GM12878 (cell line): ENCODE results near the gene OR2AE1. TPM values are rescaled to one million over a fixed set of nuclear protein-coding genes. Genes with fewer than 3 reads are reported as not detected.

Source experiments
- ATAC-seq: fragments of 200-7000 bp; cut with Tn5 transposase; 3 replicates; pipeline ENCODE4 v1.9.1; 2020; ENCODE audit warnings: mild to moderate bottlenecking, moderate library complexity
- BruUV-seq: library from RNA; stranded (reverse); fragments of 400-500 nt; replicated peaks from 2 replicates; lab custom pipeline; 2021; lab: Mats Ljungman, UMichigan
- CTCF ChIA-PET: fragments of 300-600 bp; sonication (Branson Sonifier 250); formaldehyde crosslinking; extraction: SDS; loops from one replicate; lab custom pipeline; 2021; ENCODE audit warnings: inconsistent platforms; lab: Yijun Ruan, JAX
- POLR2A ChIA-PET: fragments of 350-600 bp; formaldehyde crosslinking; extraction: SDS; loops from one replicate; lab custom pipeline; 2021; ENCODE audit warnings: inconsistent platforms; lab: Charles Lee
- RAD21 ChIA-PET: fragments of 300-600 bp; sonication (Branson Sonifier 250); formaldehyde crosslinking; loops from one replicate; lab custom pipeline; 2023; ENCODE audit warnings: antibody characterized with exemption; ENCODE audit not compliant: unreplicated experiment; lab: Charles Lee
- SMC1A ChIA-PET: fragments of 300-600 bp; sonication (Branson Sonifier 250); formaldehyde crosslinking; loops from one replicate; lab custom pipeline; 2023; ENCODE audit not compliant: unreplicated experiment, uncharacterized antibody; lab: Charles Lee
- DNase-seq: peaks from one replicate; pipeline ENCODE4 v3.0.0-alpha.2; 2011; ENCODE audit warnings: low read depth, low spot score
- FAIRE-seq: peaks from 3 replicates; lab custom pipeline; 2011; peaks lifted over from hg19 to GRCh38; lab: Jason Lieb, UNC
- H2AFZ ChIP-seq: 2 replicates; pipeline ENCODE4 v1.6.0; 2011; ENCODE audit warnings: low read depth, low read length, control low read depth; ENCODE audit not compliant: control insufficient read depth
- H3K27ac ChIP-seq: 2 replicates; pipeline ENCODE4 v1.5.1; 2011; ENCODE audit warnings: control low read depth; ENCODE audit not compliant: control insufficient read depth, insufficient read depth
- H3K27me3 ChIP-seq, 2 experiments: replicated peaks in 1 of 2; 2 replicates each; pipeline versions ENCODE4 v1.6.0 to v1.6.1; 2011; ENCODE audit warnings: low read length in 1 of 2; ENCODE audit not compliant: control insufficient read depth in 2 of 2, insufficient read depth in 2 of 2
- H3K36me3 ChIP-seq, 2 experiments: 2 replicates each; pipeline ENCODE4 v1.5.1; 2011; ENCODE audit warnings: low read length in 1 of 2; ENCODE audit not compliant: control insufficient read depth in 2 of 2, insufficient read depth in 2 of 2
- H3K4me1 ChIP-seq: 2 replicates; pipeline ENCODE4 v1.6.1; 2011; ENCODE audit warnings: mild to moderate bottlenecking, low read length, moderate library complexity, mixed read lengths; ENCODE audit not compliant: control insufficient read depth, insufficient read depth
- H3K4me2 ChIP-seq: 2 replicates; pipeline ENCODE4 v1.6.0; 2011; ENCODE audit warnings: control low read depth; ENCODE audit not compliant: control insufficient read depth, insufficient read depth
- H3K4me3 ChIP-seq: fragments of 200-600 bp; sonication (generic); 2 replicates; pipeline ENCODE4 v1.5.1; 2016
- H3K79me2 ChIP-seq: 2 replicates; pipeline ENCODE4 v1.6.0; 2011; ENCODE audit warnings: low read length; ENCODE audit not compliant: control insufficient read depth, insufficient read depth
- H3K9ac ChIP-seq: 2 replicates; pipeline ENCODE4 v1.8.0; 2011; ENCODE audit warnings: low read length, control low read depth, mixed read lengths; ENCODE audit not compliant: control insufficient read depth, insufficient read depth
- H3K9me3 ChIP-seq: replicated peaks from 3 replicates; pipeline ENCODE4 v1.5.1; 2011; ENCODE audit warnings: mild to moderate bottlenecking, low read length; ENCODE audit not compliant: control insufficient read depth, insufficient read depth
- H4K20me1 ChIP-seq: 2 replicates; pipeline ENCODE4 v1.6.0; 2011; ENCODE audit not compliant: control insufficient read depth, insufficient read depth
- ATF7 ChIP-seq: fragments of 450-650 bp; IDR thresholded peaks from 2 replicates; pipeline ENCODE4 v1.6.1; 2016; ENCODE audit warnings: low read depth, mild to moderate bottlenecking
- EP300 ChIP-seq, 2 experiments: fragments of 150-350 bp in 1 of 2; IDR thresholded peaks; 2 replicates each; pipeline ENCODE4 v1.6.1; 2011 to 2012; ENCODE audit warnings: low read depth in 2 of 2, low read length in 2 of 2, borderline replicate concordance in 1 of 2, improper control_type of control experiment in 1 of 2, inconsistent platforms in 1 of 2; ENCODE audit not compliant: control insufficient read depth in 1 of 2
- GABPA ChIP-seq: IDR thresholded peaks from 2 replicates; pipeline ENCODE4 v1.6.1; 2014; ENCODE audit warnings: antibody characterized with exemption, low read depth, mild to moderate bottlenecking, inconsistent platforms
- MAX ChIP-seq: IDR thresholded peaks from 2 replicates; pipeline ENCODE4 v1.6.1; 2012; ENCODE audit warnings: low read depth, low read length, improper control_type of control experiment
- POLR2AphosphoS5 ChIP-seq: IDR thresholded peaks from 2 replicates; pipeline ENCODE4 v1.6.1; 2011; ENCODE audit warnings: mild to moderate bottlenecking, low read length, inconsistent platforms
- SIN3A ChIP-seq: IDR thresholded peaks from 2 replicates; pipeline ENCODE4 v1.6.1; 2012; ENCODE audit warnings: low read depth, low read length, improper control_type of control experiment
- SMAD1 ChIP-seq: fragments of 450-650 bp; IDR thresholded peaks from 2 replicates; pipeline ENCODE4 v1.6.1; 2018; ENCODE audit warnings: mild to moderate bottlenecking, low read depth; ENCODE audit not compliant: partially characterized antibody
- TBL1XR1 ChIP-seq: IDR thresholded peaks from 2 replicates; pipeline ENCODE4 v1.6.1; 2012; ENCODE audit warnings: low read depth, low read length, improper control_type of control experiment
- ZBTB40 ChIP-seq: fragments of 450-650 bp; IDR thresholded peaks from 2 replicates; pipeline ENCODE4 v1.6.1; 2016; ENCODE audit warnings: mild to moderate bottlenecking, moderate library complexity, borderline replicate concordance
- ZNF592 ChIP-seq: fragments of 450-650 bp; IDR thresholded peaks from 2 replicates; pipeline ENCODE4 v1.6.1; 2017; ENCODE audit warnings: mild to moderate bottlenecking, moderate library complexity
- in situ Hi-C: fragments of 300-500 bp; cut with MboI; formaldehyde crosslinking; loops from 9 replicates; pipeline ENCODE4 v1.14.3; 2018; ENCODE audit warnings: mixed read lengths
- intact Hi-C: fragments of 100-400 bp; cut with micrococcal nuclease; formaldehyde crosslinking; loops from one replicate; pipeline ENCODE4 v1.14.2; 2022; ENCODE audit not compliant: unreplicated experiment
- polyA plus RNA-seq, 11 experiments: library from polyadenylated mRNA; depleted of rRNA in 4 of 11; unstranded in 6 of 11; stranded (reverse) in 5 of 11; fragments of >200 nt; fragmentation: Nextera tagmentation in 4 of 11; fragmentation: Illumina TruSeq in 1 of 11; extraction: Ambion mirVana in 4 of 11; extraction: Trizol in 1 of 11; gene quantifications; 1 replicate in 1 of 11; 2 replicates in 10 of 11; pipeline versions ENCODE4 v1.2.1 to v1.2.3, GENCODE V29; 2011 to 2016; ENCODE audit warnings: inconsistent platforms in 2 of 11, missing spikeins in 2 of 11, low read depth in 1 of 11
- total RNA-seq, 4 experiments: library from RNA; depleted of rRNA in 3 of 4; stranded (reverse); fragments of >200 nt in 3 of 4; fragmentation: Illumina TruSeq in 1 of 4; extraction: Trizol in 1 of 4; gene quantifications; 2 replicates each; pipeline versions ENCODE4 v1.2.1 to v1.2.3, GENCODE V29; 2013 to 2021

The OR2AE1 gene
- total and polyA plus RNA-seq, 10 of the 15 experiments (the other 5 are each of a cell fraction or from before 2014, with no cell fraction given) = 0.05 to 0.34 (median 0.18) TPM; not detected in 4

- TF ChIP-seq ZNF592 (no peak), GABPA (0 out of 2 replicates have a peak, but pooled peaks have one; percentile 40), SIN3A (no peak), POLR2AphosphoS5 (no peak), TBL1XR1 (no peak)
Observed at GRCh38 chr7:99897322-99898022, 20.6 kb upstream of the OR2AE1 start (continued).

- ChIA-PET POLR2A (no interaction called here), CTCF (interaction anchor here (1.2 kb wide), 1 partner anchor 19 kb away, joined by 4 read pairs; no protein-coding TSS in a partner anchor), RAD21 (no interaction called here), SMC1A (no interaction called here)
- Histone ChIP-seq H3K9me3 (no peaks in the 10 kb centered on the region; the same call in 2 of the 3 replicates), H3K4me2 (no peak overlapping the region), H2AFZ (no peak overlapping the region), H3K27ac (no peak overlapping the region), H4K20me1 (no peaks in the 10 kb centered on the region), H3K4me1 (peaks cover 8% of the 10 kb centered on the region), H3K9ac (no peak overlapping the region), H3K79me2 (no peaks in the 10 kb centered on the region), H3K36me3 (peaks cover 0 to 11% of the 10 kb centered on the region in 2 experiments; a peak in 2 of 4 replicates), H3K4me3 (no peak overlapping the region), H3K27me3 (no peaks in the 10 kb centered on the region)
- no TSS peak for BruUV-seq
- in situ Hi-C loops = no loop called here
- ATAC-seq (no peak), FAIRE-seq (no peak), DNase-seq (no peak)
- intact Hi-C loops = no loop called here
- TF ChIP-seq SMAD1 = no peak
- TF ChIP-seq EP300 (IDR thresholded peaks at IDR 0.05; ENCODE audit: borderline replicate concordance in 1 of 2, control insufficient read depth in 1 of 2, low read depth in 2 of 2, low read length in 2 of 2) = no peak
- TF ChIP-seq ZBTB40 = no peak
- TF ChIP-seq ATF7 = no peak
- no peak for TF ChIP-seq MAX
Observed at GRCh38 chr7:99894738-99895137, 17.9 kb upstream of the OR2AE1 start.
